ENCODE measurements around the gene PTGDS. TPM values are rescaled to one million over a fixed set of nuclear protein-coding genes. Genes with fewer than 3 reads are reported as not detected.

The PTGDS gene
- total and polyA plus RNA-seq, 2 donors from 2014 or later, result 236 to 709 TPM

DNA sequence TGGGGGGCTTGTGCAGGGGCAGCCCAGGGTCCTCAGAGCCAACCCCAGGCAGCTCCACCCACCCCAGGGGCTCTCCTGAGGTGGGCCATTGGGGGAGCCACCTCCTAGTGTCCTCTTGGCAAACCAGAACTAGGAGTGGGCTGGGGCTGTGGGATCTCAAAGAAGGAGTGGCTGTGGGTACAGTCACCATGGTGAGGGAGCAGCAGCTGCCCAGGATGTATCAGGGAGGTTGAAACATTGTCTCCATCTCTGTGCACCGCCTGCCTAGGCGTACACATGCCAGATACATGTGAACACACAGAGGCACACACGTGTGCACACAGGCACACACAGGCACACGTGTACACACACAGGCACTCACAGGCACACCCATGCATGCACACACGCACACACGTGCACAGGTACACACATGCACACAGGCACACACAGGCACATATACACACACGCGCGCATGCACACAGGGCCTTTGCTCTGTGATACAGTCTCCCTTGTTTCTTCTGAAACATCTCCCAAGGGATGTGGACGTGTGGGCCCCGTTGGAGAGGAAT lies 14.5 kb upstream of the PTGDS start:
- no peaks in the 10 kb centered on the region for H3K36me3 ChIP-seq (ENCODE audit: control insufficient read depth in 2 of 3, insufficient read depth in 3 of 3, low read length in 3 of 3)
- H3K4me1 ChIP-seq (ENCODE audit: control insufficient read depth in 2 of 3, insufficient read depth in 2 of 3, low read depth in 1 of 3, low read length in 3 of 3), result peaks cover 0 to 3% (median 0%) of the 10 kb centered on the region in 3 donors
- H3K4me3 ChIP-seq (ENCODE audit: low read length in 3 of 3), result no peak overlapping the region
- FAIRE-seq (no peak), DNase-seq (no peak)
- H3K27me3 ChIP-seq (ENCODE audit: control insufficient read depth, insufficient read depth, low read length), result no peaks in the 10 kb centered on the region
- H3K9me3 ChIP-seq (ENCODE audit: control insufficient read depth in 2 of 3, insufficient read depth in 1 of 3, low read length in 3 of 3), result no peaks in the 10 kb centered on the region
- intact Hi-C loops (cut with DNase I), result no loop called here
- H3K9ac ChIP-seq (ENCODE audit: low read length in 3 of 3), result no peak overlapping the region
- H3K27ac ChIP-seq (ENCODE audit: low read depth in 2 of 2, low read length in 2 of 2), result no peak overlapping the region
- no peak for TF ChIP-seq CTCF (IDR thresholded peaks at IDR 0.05; ENCODE audit: borderline replicate concordance, extremely low read depth, insufficient read depth)

DNA sequence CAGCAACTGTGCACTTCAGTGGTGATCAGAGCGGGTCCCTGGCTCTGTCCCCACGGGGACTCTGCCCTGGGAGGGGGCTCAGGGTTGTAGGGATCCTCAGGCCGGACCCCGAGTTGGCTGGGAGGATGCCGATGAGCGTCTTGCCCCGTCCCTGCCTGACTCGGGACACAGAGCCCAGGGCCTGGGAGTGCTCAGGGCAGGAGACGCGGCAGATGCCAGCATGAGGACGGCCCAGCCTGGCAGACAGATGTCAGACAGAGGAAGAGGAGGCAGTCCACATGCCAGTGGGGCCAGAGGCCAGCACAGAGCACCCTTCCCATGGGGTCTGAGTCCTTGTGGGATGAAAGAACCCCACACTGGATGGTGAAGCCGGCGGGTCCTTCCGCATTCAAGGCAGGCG lies 14.0 kb upstream of the PTGDS start:
- H3K27me3 ChIP-seq (ENCODE audit: control insufficient read depth, insufficient read depth, low read length), result no peaks in the 10 kb centered on the region
- intact Hi-C loops (cut with DNase I), result no loop called here
- no peaks in the 10 kb centered on the region for H3K9me3 ChIP-seq (ENCODE audit: control insufficient read depth in 2 of 3, insufficient read depth in 1 of 3, low read length in 3 of 3)
- H3K4me1 ChIP-seq (ENCODE audit: control insufficient read depth in 2 of 3, insufficient read depth in 2 of 3, low read depth in 1 of 3, low read length in 3 of 3), result peaks cover 0 to 3% (median 0%) of the 10 kb centered on the region in 3 donors
- no peak overlapping the region for H3K4me3 ChIP-seq (ENCODE audit: low read length in 3 of 3)
- no peak overlapping the region for H3K9ac ChIP-seq (ENCODE audit: low read length in 3 of 3)
- FAIRE-seq (no peak), DNase-seq (no peak)
- no peaks in the 10 kb centered on the region for H3K36me3 ChIP-seq (ENCODE audit: control insufficient read depth in 2 of 3, insufficient read depth in 3 of 3, low read length in 3 of 3)
- no peak overlapping the region for H3K27ac ChIP-seq (ENCODE audit: low read depth in 2 of 2, low read length in 2 of 2)
- no peak for TF ChIP-seq CTCF (IDR thresholded peaks at IDR 0.05; ENCODE audit: borderline replicate concordance, extremely low read depth, insufficient read depth)

- Histone ChIP-seq H3K9me3 (ENCODE audit: control insufficient read depth in 2 of 3, insufficient read depth in 1 of 3, low read length in 3 of 3) (no peaks in the 10 kb centered on the region), H3K4me1 (ENCODE audit: control insufficient read depth in 2 of 3, insufficient read depth in 2 of 3, low read depth in 1 of 3, low read length in 3 of 3) (peaks cover 0 to 3% (median 0%) of the 10 kb centered on the region in 3 donors), H3K27ac (ENCODE audit: low read depth in 2 of 2, low read length in 2 of 2) (no peak overlapping the region), H3K9ac (ENCODE audit: low read length in 3 of 3) (no peak overlapping the region), H3K4me3 (ENCODE audit: low read length in 3 of 3) (no peak overlapping the region), H3K36me3 (ENCODE audit: control insufficient read depth in 2 of 3, insufficient read depth in 3 of 3, low read length in 3 of 3) (no peaks in the 10 kb centered on the region), H3K27me3 (ENCODE audit: control insufficient read depth, insufficient read depth, low read length) (no peaks in the 10 kb centered on the region)
- DNase-seq (no peak), FAIRE-seq (no peak)
- intact Hi-C loops (cut with DNase I), result no loop called here
- no peak for TF ChIP-seq CTCF (IDR thresholded peaks at IDR 0.05; ENCODE audit: borderline replicate concordance, extremely low read depth, insufficient read depth)
Measured at GRCh38 chr9:136963751-136964150, 13.6 kb upstream of the PTGDS start.

- no peaks in the 10 kb centered on the region for H3K36me3 ChIP-seq (ENCODE audit: control insufficient read depth in 2 of 3, insufficient read depth in 3 of 3, low read length in 3 of 3)
- no peak for TF ChIP-seq CTCF (IDR thresholded peaks at IDR 0.05; ENCODE audit: borderline replicate concordance, extremely low read depth, insufficient read depth)
- no peak overlapping the region for H3K9ac ChIP-seq (ENCODE audit: low read length in 3 of 3)
- H3K27me3 ChIP-seq (ENCODE audit: control insufficient read depth, insufficient read depth, low read length), result no peaks in the 10 kb centered on the region
- no peak for DNase-seq
- H3K9me3 ChIP-seq (ENCODE audit: control insufficient read depth in 2 of 3, insufficient read depth in 1 of 3, low read length in 3 of 3), result no peaks in the 10 kb centered on the region
- H3K4me3 ChIP-seq (ENCODE audit: low read length in 3 of 3), result no peak overlapping the region
- FAIRE-seq, result no peak
- H3K27ac ChIP-seq (ENCODE audit: low read depth in 2 of 2, low read length in 2 of 2), result no peak overlapping the region
- peaks cover 0 to 3% (median 0%) of the 10 kb centered on the region in 3 donors for H3K4me1 ChIP-seq (ENCODE audit: control insufficient read depth in 2 of 3, insufficient read depth in 2 of 3, low read depth in 1 of 3, low read length in 3 of 3)
- intact Hi-C loops (cut with DNase I), result no loop called here
Measured at GRCh38 chr9:136964171-136964689, 13.1 kb upstream of the PTGDS start.

Data from kidney (tissue), 14 donors.